Measurements from ENCODE around the gene PRPF40B.

PRPF40B gene

DNA sequence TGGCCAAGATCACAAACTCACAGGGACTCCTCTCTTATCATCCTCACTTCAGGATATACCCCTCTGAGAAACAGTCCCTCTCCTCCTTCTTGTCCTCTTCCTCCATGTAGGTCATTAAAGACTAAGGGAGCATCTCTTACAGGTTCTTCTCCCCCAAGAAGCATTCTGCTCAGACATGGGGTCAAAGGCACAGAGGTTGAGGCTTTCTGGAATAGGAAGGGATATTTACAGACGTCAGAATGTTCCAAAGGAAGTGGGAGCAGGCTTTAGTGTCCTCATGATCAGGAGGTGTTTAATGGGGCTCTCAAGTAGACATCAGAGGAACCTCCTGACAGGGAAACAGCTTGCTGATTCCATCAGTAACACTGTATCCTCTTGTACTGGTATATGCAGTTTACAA is 36.4 kb downstream of the PRPF40B start:
- TF ChIP-seq, protein P1, sequence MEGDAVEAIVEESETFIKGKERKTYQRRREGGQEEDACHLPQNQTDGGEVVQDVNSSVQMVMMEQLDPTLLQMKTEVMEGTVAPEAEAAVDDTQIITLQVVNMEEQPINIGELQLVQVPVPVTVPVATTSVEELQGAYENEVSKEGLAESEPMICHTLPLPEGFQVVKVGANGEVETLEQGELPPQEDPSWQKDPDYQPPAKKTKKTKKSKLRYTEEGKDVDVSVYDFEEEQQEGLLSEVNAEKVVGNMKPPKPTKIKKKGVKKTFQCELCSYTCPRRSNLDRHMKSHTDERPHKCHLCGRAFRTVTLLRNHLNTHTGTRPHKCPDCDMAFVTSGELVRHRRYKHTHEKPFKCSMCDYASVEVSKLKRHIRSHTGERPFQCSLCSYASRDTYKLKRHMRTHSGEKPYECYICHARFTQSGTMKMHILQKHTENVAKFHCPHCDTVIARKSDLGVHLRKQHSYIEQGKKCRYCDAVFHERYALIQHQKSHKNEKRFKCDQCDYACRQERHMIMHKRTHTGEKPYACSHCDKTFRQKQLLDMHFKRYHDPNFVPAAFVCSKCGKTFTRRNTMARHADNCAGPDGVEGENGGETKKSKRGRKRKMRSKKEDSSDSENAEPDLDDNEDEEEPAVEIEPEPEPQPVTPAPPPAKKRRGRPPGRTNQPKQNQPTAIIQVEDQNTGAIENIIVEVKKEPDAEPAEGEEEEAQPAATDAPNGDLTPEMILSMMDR (IDR thresholded peaks at IDR 0.05; ENCODE audit: low read depth, low read length, poor library complexity, severe bottlenecking): no peak
- no peak for TF ChIP-seq EZH2phosphoT487 (IDR thresholded peaks at IDR 0.05; ENCODE audit: borderline replicate concordance, low read length)
- Histone ChIP-seq H3K9me2 (replicated peaks; ENCODE audit: control insufficient read depth, low read length) (no peaks in the 10 kb centered on the region; the same call in 1 of the 2 replicates), H3K36me3 (ENCODE audit: control insufficient read depth, low read length) (peaks cover 15% of the 10 kb centered on the region), H4K20me1 (ENCODE audit: control insufficient read depth, insufficient read depth, low read depth, low read length) (no peaks in the 10 kb centered on the region), H3K4me2 (ENCODE audit: low read length) (no peak overlapping the region), H3K79me2 (ENCODE audit: control insufficient read depth, low read length) (peaks cover 5% of the 10 kb centered on the region), H3K27ac (ENCODE audit: low read depth, low read length) (no peak overlapping the region), H3F3A (ENCODE audit: control insufficient read depth, insufficient read depth) (0 out of 2 replicates have a peak, but pooled peaks cover 4% of the 10 kb centered on the region), H3K4me1 (ENCODE audit: control insufficient read depth, low read length) (peaks cover 56% of the 10 kb centered on the region), H3K27me3 (ENCODE audit: control insufficient read depth, low read length) (no peaks in the 10 kb centered on the region), H3K9me3 (ENCODE audit: control insufficient read depth, insufficient read depth, low read length) (no peaks in the 10 kb centered on the region), H3K4me3 (ENCODE audit: low read length) (no peak overlapping the region)

DNA sequence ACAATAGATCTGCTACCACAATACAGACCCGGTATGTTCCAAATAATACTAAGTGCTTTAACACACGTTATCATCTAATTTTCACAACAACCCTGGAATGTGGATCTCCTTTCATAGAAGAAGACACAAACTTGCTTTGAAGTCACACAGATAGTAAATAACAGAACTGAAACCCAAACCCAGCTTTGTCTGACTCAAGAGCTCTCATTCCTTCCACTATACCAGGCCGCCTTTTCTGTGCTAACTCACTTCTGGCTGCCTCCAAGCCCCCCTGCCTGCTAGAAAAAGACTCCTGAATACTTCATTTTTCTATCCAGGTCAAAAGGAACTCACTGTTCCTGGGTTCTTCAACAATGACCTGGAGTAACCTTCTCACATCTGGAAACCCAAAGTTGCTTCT is 37.8 kb downstream of the PRPF40B start:
- Histone ChIP-seq H3K79me2 (ENCODE audit: control insufficient read depth, low read length) (peaks cover 5% of the 10 kb centered on the region), H4K20me1 (ENCODE audit: control insufficient read depth, insufficient read depth, low read depth, low read length) (no peaks in the 10 kb centered on the region), H3K27me3 (ENCODE audit: control insufficient read depth, low read length) (no peaks in the 10 kb centered on the region), H3K9me2 (replicated peaks; ENCODE audit: control insufficient read depth, low read length) (no peaks in the 10 kb centered on the region; the same call in 1 of the 2 replicates), H3K27ac (ENCODE audit: low read depth, low read length) (no peak overlapping the region), H3K9me3 (ENCODE audit: control insufficient read depth, insufficient read depth, low read length) (no peaks in the 10 kb centered on the region), H3K36me3 (ENCODE audit: control insufficient read depth, low read length) (peaks cover 18% of the 10 kb centered on the region), H3K4me3 (ENCODE audit: low read length) (peak overlapping the region; percentile 71), H3K4me1 (ENCODE audit: control insufficient read depth, low read length) (peaks cover 63% of the 10 kb centered on the region), H3F3A (ENCODE audit: control insufficient read depth, insufficient read depth) (0 out of 2 replicates have a peak, but pooled peaks cover 6% of the 10 kb centered on the region), H3K4me2 (ENCODE audit: low read length) (peak overlapping the region; percentile 89)
- TF ChIP-seq, protein P1 (IDR thresholded peaks at IDR 0.05; ENCODE audit: low read depth, low read length, poor library complexity, severe bottlenecking): no peak
- no peak for TF ChIP-seq EZH2phosphoT487 (IDR thresholded peaks at IDR 0.05; ENCODE audit: borderline replicate concordance, low read length)

DNA sequence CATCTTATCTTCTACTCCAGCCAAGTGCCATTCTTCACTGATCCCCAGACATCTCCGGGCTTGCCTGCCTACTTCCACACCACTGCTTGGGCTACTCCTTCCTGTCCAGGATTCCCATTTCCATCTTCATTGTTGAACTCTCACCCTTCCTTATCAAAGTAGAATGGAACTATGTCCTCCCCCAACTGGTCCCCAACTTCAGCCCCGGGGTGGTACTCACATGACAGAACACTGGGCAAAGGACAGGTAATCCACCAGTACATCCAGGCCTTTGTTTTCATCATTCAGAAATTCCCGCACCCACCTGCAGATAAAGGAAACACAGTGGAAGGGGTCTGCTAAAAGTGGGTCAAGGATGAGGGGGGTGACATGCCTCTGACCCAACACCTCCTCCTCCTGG is 38.4 kb downstream of the PRPF40B start:
- Histone ChIP-seq H3K27ac (ENCODE audit: low read depth, low read length) (peak overlapping the region; percentile 87), H3K36me3 (ENCODE audit: control insufficient read depth, low read length) (peaks cover 18% of the 10 kb centered on the region), H3K9me3 (ENCODE audit: control insufficient read depth, insufficient read depth, low read length) (no peaks in the 10 kb centered on the region), H3K4me2 (ENCODE audit: low read length) (peak overlapping the region; percentile 89), H3K9me2 (replicated peaks; ENCODE audit: control insufficient read depth, low read length) (no peaks in the 10 kb centered on the region; the same call in 1 of the 2 replicates), H4K20me1 (ENCODE audit: control insufficient read depth, insufficient read depth, low read depth, low read length) (no peaks in the 10 kb centered on the region), H3K4me1 (ENCODE audit: control insufficient read depth, low read length) (peaks cover 63% of the 10 kb centered on the region), H3K27me3 (ENCODE audit: control insufficient read depth, low read length) (no peaks in the 10 kb centered on the region), H3F3A (ENCODE audit: control insufficient read depth, insufficient read depth) (0 out of 2 replicates have a peak, but pooled peaks cover 6% of the 10 kb centered on the region), H3K79me2 (ENCODE audit: control insufficient read depth, low read length) (peaks cover 5% of the 10 kb centered on the region), H3K4me3 (ENCODE audit: low read length) (peak overlapping the region; percentile 71)
- no peak for TF ChIP-seq EZH2phosphoT487 (IDR thresholded peaks at IDR 0.05; ENCODE audit: borderline replicate concordance, low read length)
- TF ChIP-seq, protein P1 (IDR thresholded peaks at IDR 0.05; ENCODE audit: low read depth, low read length, poor library complexity, severe bottlenecking): no peak
